ENCODE measurements around the gene MIF4GD.
"Not testable (repeated sequence)": the region's sequence is repeated elsewhere in the genome, so short reads cannot be mapped to it uniquely, and the experiment has no call there.

The MIF4GD gene

GRCh38 chr17:75260641-75261335 is 10.2 kb downstream of the MIF4GD start:
- no peak for DNase-seq (ENCODE audit: low read depth)

GRCh38 chr17:75257228-75257627 is 13.8 kb downstream of the MIF4GD start:
- not testable (repeated sequence) for DNase-seq (ENCODE audit: low read depth)

DNA sequence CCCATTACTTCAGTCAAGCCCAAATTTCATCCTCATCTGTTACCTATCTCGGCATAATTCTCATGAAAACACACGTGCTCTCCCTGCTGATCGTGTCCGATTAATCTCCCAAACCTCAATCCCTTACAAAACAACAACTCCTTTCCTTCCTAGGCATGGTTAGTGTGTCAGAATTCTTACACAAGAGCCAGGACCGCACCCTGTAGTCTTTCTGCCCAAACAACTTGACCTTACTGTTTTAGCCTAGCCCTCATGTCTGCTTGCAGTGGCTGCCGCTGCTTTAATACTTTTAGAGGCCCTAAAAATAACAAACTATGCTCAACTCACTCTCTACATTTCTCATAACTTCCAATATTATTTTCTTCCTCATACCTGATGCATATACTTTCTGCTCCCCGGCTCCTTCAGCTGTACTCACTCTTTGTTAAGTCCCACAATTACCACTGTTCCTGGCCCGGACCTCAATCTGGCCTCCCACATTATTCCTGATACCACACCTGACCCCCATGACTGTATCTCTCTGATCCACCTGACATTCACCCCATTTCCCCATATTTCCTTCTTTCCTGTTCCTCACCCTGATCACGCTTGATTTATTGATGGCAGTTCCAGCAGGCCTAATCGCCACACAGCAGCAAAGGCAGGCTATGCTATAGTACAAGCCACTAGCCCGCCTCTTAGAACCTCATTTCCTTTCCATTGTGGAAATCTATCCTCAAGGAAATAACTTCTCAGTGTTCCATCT is 14.9 kb downstream of the MIF4GD start:
- DNase-seq (ENCODE audit: low read depth), result not testable (repeated sequence)

DNA sequence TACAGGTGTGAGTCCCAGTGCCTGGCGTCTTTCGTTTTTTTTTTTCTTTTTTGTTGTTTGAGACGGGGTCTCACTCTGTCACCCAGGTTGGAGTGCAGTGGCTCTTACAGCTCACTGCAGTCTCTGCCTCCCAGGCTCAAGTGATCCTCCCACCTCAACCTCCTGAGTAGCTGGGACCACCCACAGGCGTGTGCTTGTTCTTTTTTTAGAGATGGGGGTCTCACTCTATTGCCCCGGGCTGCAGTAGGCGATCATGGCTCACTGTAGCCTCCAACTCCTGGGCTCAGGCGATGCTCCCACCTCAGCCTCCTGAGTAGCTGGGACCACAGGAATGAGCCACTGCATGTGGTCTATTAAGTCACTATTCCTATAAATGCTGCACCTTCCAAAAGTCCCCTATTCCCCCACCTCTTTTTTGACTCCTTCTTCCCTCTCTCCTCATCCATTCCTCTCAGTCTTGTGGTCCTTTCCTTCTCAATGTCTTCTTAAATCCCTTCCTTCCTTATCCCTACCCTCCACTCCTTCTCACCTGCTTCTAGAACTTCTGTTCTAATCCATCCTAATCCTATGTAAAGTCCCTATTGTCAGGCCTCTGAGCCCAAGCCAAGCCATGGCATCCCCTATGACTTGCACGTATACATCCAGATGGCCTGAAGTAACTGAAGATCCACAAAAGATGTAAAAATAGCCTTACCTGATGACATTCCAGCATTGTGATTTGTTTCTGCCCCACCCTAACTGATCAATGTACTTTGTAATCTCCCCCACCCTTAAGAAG is 18.8 kb downstream of the MIF4GD start:
- DNase-seq (ENCODE audit: low read depth), result no peak

GRCh38 chr17:75250009-75250471 is 21.0 kb downstream of the MIF4GD start:
- DNase-seq (ENCODE audit: low read depth), result peak; percentile 54

DNA sequence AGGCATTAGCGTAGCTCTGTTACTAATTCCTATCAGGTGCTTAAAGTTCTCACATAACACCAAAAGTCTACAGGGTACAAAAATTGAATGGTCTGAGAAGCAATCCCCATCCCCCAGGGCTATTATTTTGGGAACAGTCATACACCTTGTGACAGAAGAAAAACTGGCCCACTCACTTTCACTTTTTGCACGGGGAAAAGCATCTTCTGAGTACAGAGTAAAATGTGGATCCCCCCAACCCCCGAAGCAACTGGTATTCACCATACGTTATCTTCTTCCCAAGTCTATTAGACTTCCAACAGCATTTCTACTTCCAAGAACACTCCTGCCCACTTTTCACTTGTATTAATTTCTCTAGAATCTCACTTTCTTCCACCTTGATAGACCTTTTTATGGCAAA is 21.5 kb downstream of the MIF4GD start:
- no peak for DNase-seq (ENCODE audit: low read depth)

DNA sequence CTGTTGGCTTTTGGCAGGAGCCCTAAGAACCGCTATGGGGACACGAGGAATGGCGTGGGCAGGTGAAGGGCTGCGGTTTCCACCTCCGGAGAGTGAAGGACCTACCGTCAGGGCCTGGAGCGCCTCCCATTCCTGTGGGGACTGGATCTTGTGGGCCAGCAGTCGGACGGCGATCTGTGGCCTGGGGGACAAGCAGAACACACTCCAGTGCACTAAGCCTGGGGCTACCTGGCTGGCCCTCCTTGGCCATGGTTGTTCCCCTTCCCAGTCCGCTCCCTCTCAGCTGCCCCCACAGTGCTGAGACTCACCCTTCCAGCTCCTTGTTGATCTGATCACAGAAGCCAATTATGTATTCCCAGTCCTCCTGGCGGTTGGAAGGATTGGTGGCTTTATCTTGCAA is 24.6 kb downstream of the MIF4GD start:
- DNase-seq (ENCODE audit: low read depth), result no peak

- DNase-seq (ENCODE audit: low read depth), result no peak
Measured at GRCh38 chr17:75245011-75245410, 26.0 kb downstream of the MIF4GD start.

- DNase-seq (ENCODE audit: low read depth), result no peak
Measured at GRCh38 chr17:75244133-75244866, 26.7 kb downstream of the MIF4GD start.

DNA sequence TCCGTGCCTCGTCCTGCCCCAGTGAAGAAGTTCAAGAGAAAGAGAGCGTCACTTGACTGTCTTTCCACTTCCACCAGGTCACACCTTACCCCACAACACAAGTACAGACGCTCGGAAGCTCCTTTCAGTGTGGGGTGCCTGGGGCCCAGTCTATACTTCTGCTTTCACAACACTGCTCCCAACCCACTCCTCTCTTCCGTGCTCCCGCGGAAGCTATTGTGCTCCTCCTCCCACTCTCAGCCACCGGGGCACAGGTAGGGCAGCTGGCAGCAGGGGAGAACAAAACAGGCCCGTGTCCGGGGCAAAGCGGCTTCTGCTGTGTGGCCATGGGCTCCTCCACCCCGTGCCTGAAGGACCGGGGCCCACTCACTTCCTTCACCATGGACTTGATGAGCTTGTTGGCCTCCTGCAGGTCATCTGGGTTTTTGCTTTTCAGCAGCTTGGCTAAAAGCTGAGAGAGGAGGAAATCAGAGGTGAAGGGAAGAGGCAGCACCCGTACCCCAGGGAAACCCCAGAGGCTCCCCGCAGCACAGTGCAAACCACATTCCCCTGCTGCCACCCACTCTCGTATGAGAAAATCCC is 28.5 kb downstream of the MIF4GD start:
- DNase-seq (ENCODE audit: low read depth), result no peak

- no peak for DNase-seq (ENCODE audit: low read depth)
Measured at GRCh38 chr17:75241996-75242460, 29.0 kb downstream of the MIF4GD start.

DNA sequence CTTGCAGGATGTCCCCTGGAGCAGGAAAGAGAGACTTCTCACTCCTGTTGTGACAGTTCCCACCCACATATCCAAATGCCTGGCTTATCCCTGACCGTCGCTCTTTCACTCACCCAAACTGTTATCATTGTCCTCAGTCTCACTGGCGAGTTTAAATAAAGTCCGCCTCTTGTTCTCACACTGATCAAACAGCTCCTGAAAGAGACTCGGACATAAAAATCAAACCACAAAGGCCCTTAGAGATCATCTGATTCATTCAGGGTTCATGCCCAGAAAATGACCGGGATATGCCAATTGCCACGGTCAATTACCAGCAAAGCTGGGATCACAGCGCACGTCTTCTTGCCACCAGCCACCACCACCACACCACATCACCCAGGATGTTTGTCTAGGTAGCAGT is 29.5 kb downstream of the MIF4GD start:
- DNase-seq (ENCODE audit: low read depth), result no peak

DNA sequence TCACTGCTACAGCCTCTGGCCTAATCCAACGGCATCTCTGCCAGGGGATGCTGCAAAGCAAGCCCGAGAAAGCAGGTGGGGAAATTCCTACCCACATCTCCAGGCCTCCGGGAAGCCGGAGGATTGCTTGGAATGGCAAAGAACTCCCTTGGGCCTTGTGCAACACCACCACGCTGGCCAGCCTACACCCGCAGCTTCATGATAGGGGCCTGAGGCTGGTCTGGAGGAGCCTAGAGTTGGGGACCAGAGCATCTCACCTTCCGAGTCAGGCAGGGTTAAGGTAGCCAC is 29.9 kb downstream of the MIF4GD start:
- DNase-seq (ENCODE audit: low read depth), result no peak

DNA sequence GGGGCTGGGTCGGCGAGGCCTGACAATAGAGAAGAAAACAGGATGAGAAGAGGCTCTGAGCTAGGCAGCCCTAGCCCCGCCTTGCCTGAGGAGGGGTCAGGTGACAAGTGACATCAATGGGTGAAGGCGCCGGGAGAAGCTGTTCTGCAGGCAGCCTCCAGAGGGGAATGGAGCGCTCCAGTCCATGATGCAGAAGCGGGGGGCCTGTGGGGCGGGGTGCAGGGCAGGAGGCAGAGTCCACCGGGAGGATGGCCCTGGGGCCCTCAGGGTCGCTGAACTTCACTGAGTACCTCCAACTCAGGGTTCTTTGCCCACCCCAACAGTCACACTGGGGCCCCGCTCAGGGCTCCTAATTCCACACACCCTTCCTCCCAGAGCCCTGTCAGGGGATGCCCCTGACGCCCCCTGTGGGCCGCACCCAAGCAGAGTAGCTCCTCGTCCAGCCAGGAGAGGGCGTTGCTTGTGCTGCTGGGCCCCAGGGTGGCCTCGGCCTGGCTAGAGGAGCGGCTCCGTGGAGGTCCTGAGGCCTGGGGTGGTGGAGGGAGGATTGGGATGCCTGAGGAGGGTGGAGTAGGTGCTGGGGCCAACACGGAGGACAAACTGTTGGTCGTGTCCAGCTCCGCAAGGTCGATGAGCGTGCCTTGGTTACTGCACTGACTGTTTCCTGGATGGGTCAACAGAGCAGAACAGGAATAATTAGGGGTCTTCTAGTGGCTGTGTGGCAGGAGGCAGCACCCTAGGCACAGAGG is 30.5 kb downstream of the MIF4GD start:
- no peak for DNase-seq (ENCODE audit: low read depth)

DNA sequence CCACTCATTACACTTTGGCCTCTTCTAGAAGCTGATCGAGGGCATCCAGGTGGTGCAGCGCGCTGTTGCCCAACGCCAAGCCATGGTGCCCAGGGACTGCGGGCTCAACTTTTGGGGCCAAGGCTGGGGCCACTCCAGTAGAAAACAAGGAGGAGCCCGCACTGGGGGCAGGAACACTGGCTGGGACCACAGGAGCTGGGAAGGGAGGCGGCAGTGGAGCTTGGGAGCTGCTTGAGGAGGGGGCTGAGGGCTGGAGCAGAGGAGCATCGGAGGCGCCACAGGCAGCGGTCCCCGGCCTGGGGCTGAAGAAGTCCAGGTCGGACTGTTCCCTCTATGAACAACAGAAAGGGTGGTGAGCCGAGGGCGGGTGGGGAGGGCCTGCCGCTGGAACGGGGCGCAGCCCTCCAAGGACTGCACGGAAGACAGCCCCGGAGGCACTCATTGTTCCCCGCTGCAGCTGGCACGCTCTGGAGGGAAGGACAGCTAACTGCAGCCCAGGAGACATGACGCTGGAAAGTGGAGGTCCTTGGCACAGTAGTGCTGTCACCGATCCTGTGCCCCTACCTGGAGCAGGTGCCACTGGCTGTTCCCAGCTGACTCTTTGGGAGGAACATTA is 31.1 kb downstream of the MIF4GD start:
- DNase-seq (ENCODE audit: low read depth), result no peak

DNA sequence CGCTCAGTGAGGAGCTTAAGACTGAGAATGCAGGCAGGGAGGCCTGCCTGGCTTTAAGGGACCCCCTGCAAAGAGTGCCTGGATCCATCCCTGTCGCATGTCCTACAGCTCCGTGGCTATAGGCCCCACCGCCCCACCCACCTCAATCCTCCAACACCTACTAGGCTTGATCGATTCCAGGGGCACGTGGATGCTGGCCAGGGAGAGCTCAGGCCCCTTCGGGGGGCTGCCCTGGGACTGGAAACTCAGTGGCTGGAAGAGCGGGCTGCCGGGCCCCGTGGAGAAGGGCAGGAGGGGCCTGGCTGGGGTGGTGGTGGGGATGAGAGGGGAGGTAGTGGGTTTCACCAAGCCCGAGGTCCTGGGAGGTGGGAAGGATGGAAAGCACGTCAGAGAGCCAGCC is 31.8 kb downstream of the MIF4GD start:
- DNase-seq (ENCODE audit: low read depth), result no peak

- DNase-seq (ENCODE audit: low read depth), result peak; percentile 33
Measured at GRCh38 chr17:75238684-75239191, 32.3 kb downstream of the MIF4GD start.

DNA sequence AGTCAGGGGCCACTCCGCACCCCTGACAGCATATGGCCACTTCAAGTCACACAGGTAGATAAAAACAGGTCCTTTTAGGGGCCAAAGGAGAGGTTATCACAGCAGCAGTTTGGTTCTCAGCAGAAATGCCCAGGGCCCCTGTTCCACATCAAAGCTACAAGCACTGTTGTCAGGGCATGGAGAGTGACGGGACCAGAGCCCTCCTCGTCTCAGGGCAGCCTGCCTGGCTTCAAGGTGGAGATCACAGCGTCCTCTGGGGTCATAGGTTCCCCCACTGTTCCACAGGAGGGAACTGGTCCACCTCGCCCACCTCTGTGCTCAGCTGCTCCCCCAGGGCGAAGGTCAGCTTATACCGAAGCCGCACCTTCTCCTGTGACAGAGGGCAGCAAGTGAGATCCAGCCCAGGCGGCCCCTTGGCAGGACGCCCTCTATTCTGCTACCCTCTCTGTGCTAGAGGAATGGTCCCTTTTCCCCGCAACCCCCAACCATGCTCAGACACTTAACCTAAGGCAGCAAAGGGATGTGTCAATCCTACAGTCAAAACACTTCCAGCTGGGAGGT is 32.9 kb downstream of the MIF4GD start:
- no peak for DNase-seq (ENCODE audit: low read depth)

DNA sequence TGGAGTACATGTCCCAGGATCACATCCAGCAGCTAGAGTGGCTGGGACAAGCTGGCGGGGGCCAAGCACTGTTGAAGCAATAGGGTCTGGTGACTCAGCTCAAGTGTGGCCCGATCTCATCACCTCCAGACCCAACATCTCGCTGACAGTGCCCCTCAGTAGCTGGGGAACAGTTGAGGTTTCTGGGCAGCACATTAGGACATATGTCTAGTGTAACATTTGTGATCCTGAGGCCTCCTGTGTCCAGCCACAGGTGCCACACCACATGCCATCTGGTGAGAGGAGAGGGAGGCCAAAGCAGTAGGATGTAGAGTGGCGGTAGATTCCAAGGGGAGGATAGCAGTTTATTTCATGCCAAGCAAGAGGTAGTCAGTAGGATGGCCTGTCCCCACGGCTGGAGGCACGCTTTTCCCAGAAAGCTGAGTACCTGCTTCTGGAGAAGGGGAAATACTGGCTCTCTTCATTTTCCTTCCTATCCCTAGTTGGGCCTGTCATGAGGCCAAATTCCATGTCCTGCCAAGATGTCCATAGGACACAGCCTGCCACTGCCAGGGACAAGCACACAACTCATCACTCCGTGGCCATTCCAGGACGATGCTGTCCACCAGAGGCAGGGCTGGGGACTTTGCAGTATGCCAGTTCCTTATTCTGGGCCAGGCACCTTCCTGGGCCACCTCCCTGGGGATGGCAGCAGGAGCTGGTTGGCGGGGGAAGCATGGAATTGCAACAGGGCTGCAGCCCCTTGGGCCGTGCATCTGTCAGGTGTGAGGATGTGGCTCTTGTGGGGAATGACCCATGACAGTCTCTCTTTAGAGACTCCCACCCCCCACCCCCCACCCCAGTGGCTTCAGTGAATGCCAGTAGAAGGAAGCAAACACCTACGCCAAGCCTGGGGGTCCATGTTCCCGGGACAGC is 33.7 kb downstream of the MIF4GD start:
- no peak for DNase-seq (ENCODE audit: low read depth)
